H4 (cell line): Measurements from ENCODE around the gene EHD4. TPM values are rescaled to one million over a fixed set of nuclear protein-coding genes. Genes with fewer than 3 reads are reported as not detected.

Experiments used
- total RNA-seq: library from RNA; depleted of rRNA; stranded (reverse); fragments of >200 nt; shearing (Covaris generic); gene quantifications from 2 replicates; pipeline ENCODE4 v1.2.3, GENCODE V29; 2014; rRNA removed

The EHD4 gene
- total RNA-seq, 1 experiment from 2014 or later, result 6.8 TPM

Other genes with a start within 250 kb of the EHD4 start
- 4.1 and 4.4 TPM in 2 replicates for gene MAPKBP1, start 198.1 kb downstream of the EHD4 start, total RNA-seq
- gene JMJD7, start 144.5 kb downstream of the EHD4 start, total RNA-seq, result 9.2 and 9.4 TPM in 2 replicates
- 0.62 TPM in 1 of 2 replicates, not detected in the other for gene PLA2G4B, start 133.7 kb downstream of the EHD4 start, total RNA-seq
- gene SPTBN5, start 78.5 kb downstream of the EHD4 start, total RNA-seq, result not detected in 2 replicates
- gene PLA2G4E, start 48.5 kb upstream of the EHD4 start, total RNA-seq, result not detected in 2 replicates
- gene PLA2G4D, start 122.0 kb upstream of the EHD4 start, total RNA-seq, result not detected in 2 replicates
- gene PLA2G4F, start 184.1 kb upstream of the EHD4 start, total RNA-seq, result not detected in 2 replicates
- 23.5 and 26.6 TPM in 2 replicates for gene VPS39, start 235.7 kb upstream of the EHD4 start, total RNA-seq